Activated CD8-positive, alpha-beta T cell treated with anti-CD3 and anti-CD28 coated beads, Interleukin-2, amount 10 ng/mL, durations not matched to agents 7 days and 5 days (primary cell): Measurements from ENCODE around the gene PVALB. TPM values are rescaled to one million over a fixed set of nuclear protein-coding genes. Genes with fewer than 3 reads are reported as not detected.

ENCODE experiments used
- ATAC-seq: fragments of 150-1000 bp; cut with Tn5 transposase; one replicate; pipeline ENCODE4 v1.10.0; 2021; ENCODE audit warnings: moderate library complexity
- CTCF ChIA-PET: fragments of 350-600 bp; sonication (Branson Sonifier 250); formaldehyde crosslinking; loops from one replicate; lab custom pipeline; 2021; ENCODE audit warnings: antibody characterized with exemption; lab: Charles Lee
- POLR2A ChIA-PET: fragments of 350-600 bp; sonication (Branson Sonifier 250); formaldehyde crosslinking; loops from one replicate; lab custom pipeline; 2021; ENCODE audit warnings: antibody characterized with exemption; lab: Charles Lee
- DNase-seq: peaks from one replicate; pipeline ENCODE4 v3.0.0-alpha.2; 2020
- H3K27ac Mint-ChIP-seq: one replicate; pipeline ENCODE4 v1.8.0; 2021; ENCODE audit warnings: mild to moderate bottlenecking, mixed read lengths
- H3K27me3 Mint-ChIP-seq: one replicate; pipeline ENCODE4 v1.8.0; 2021; ENCODE audit warnings: low read depth, mixed read lengths
- H3K36me3 Mint-ChIP-seq: one replicate; pipeline ENCODE4 v1.8.0; 2021; ENCODE audit warnings: low read depth, mixed read lengths
- H3K4me1 Mint-ChIP-seq: one replicate; pipeline ENCODE4 v1.8.0; 2021; ENCODE audit warnings: low read depth, mixed read lengths
- H3K4me3 Mint-ChIP-seq: one replicate; pipeline ENCODE4 v1.8.0; 2021; ENCODE audit warnings: mild to moderate bottlenecking, mixed read lengths
- H3K9me3 Mint-ChIP-seq: one replicate; pipeline ENCODE4 v1.8.0; 2022; ENCODE audit warnings: mixed read lengths; ENCODE audit not compliant: insufficient read depth
- total RNA-seq, 2 experiments: library from RNA; stranded (reverse); gene quantifications; one replicate each; pipeline ENCODE4 v1.2.3, GENCODE V29; 2021

Gene PVALB
- total RNA-seq, 2 experiments from 2014 or later: not detected

GRCh38 chr22:36753120-36753802 lies 63.6 kb downstream of the PVALB start:
- no peaks in the 10 kb centered on the region for H3K4me1 Mint-ChIP-seq
- peaks cover 4% of the 10 kb centered on the region for H3K27me3 Mint-ChIP-seq
- no peaks in the 10 kb centered on the region for H3K9me3 Mint-ChIP-seq
- H3K27ac Mint-ChIP-seq: no peak overlapping the region
- H3K36me3 Mint-ChIP-seq: no peaks in the 10 kb centered on the region
- no peak for ATAC-seq
- ChIA-PET POLR2A (no interaction called here), CTCF (no interaction called here)
- no peak overlapping the region for H3K4me3 Mint-ChIP-seq
- DNase-seq: no peak

Other genes starting within 250 kb of the PVALB start
- gene CACNG2, start 113.3 kb downstream of the PVALB start, total RNA-seq: not detected
- gene IFT27, start 40.9 kb downstream of the PVALB start, total RNA-seq: 10 to 100 TPM; 26.5 to 27.2 TPM
- 10 to 100 TPM; 44.1 to 48.2 TPM for gene NCF4, start 44.0 kb upstream of the PVALB start, total RNA-seq
- 1 to 10 TPM; 1.4 TPM for gene CSF2RB, start 96.6 kb upstream of the PVALB start, total RNA-seq
- 1 to 10 TPM; 8.3 to 9.4 TPM for gene TST, start 202.4 kb upstream of the PVALB start, total RNA-seq
- gene MPST, start 202.7 kb upstream of the PVALB start, total RNA-seq: 10 to 100 TPM; 28.5 to 33.6 TPM
- 10 to 100 TPM; 34.3 to 35.9 TPM for gene KCTD17, start 234.7 kb upstream of the PVALB start, total RNA-seq